GM19023 (cell line): ENCODE results near the gene ATP8A2.

Source experiments
- ATAC-seq: cut with Tn5 transposase; IDR thresholded peaks from one replicate; pipeline ENCODE4 v1.9.1; 2021; ENCODE audit warnings: mild to moderate bottlenecking, moderate library complexity; ENCODE audit not compliant: unreplicated experiment

ATP8A2 gene

DNA sequence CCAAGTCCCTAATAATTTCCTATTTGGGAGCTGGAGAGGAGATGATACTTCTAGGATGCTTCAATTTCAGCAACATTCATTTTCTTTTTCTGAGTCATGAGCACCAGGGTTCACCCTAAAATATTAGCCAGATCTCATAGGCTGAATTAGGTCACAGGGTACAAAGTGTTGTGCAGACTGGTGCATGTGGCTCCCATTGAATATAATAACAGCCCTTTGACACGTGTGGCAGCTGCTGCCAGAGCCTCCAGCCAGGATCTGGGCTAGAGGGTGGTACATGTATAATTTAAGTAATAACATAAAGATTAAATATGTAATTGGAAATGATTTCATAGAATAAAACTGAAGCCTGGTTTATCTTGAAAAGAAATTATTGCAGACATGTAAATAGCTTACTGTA lies 244.9 kb downstream of the ATP8A2 start:
- no peak for ATAC-seq

DNA sequence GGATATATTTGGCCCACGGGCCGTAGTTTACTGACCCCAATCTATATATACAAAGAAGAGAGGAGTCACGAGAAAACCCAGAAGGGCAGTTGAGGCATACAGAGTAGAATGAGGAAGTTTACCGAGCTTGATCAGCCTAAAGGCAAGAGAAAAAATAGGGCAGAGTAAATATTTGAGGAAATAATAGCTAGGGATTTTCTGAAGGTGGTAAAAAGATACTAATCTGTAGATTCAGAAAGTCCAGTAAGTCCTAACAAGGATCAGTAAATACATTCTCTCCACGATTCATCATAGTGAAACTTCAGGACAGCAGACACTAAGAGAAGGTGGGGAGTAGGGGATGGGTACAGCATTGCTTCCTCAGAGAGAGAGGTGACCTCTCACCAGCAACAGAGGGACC lies 248.1 kb downstream of the ATP8A2 start:
- no peak for ATAC-seq

DNA sequence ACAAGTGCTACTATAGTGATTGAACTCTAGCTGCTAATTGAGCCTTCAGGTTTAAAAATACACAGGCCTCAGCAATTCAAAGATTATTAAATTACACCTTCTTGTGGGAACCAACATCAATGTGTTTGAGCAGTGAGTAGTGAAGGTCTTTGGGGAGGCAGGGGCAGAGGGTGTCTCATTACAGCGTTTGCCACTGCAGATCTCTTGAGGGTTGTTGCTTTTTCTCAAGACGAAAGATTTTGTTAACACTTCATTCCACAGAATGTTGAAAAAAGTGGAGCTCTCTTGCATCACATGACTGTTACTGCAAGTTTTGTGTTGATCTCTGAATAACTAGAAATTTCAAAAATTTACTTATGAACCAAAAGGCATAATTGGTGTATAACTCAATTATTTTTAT lies 253.6 kb downstream of the ATP8A2 start:
- no peak for ATAC-seq

DNA sequence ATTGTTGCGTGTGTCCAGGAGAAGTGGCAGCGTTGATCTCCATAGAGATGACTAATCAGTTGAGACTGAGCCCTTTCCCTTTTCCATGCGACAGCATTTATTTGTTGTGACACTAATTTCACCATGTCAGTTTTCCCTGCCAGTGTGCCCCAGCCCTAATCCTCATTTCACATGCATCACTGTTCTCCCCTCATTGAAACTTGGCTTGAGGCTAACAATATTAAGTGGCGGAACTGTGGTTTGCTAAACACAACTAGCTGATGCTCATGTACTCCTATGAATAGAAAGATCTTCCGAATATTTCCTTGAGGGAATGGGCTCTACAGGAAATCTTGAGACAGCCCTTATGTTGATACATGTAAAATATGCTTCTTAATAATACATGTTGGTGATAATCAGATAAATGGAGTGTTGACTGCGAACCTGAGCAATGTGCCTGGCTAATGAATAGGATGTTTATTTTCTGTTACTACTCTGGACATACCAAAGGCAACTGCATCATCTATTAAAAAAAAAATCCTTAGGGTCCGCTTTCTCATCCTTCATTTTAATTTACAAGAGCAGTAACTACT lies 258.6 kb downstream of the ATP8A2 start:
- ATAC-seq: no peak

DNA sequence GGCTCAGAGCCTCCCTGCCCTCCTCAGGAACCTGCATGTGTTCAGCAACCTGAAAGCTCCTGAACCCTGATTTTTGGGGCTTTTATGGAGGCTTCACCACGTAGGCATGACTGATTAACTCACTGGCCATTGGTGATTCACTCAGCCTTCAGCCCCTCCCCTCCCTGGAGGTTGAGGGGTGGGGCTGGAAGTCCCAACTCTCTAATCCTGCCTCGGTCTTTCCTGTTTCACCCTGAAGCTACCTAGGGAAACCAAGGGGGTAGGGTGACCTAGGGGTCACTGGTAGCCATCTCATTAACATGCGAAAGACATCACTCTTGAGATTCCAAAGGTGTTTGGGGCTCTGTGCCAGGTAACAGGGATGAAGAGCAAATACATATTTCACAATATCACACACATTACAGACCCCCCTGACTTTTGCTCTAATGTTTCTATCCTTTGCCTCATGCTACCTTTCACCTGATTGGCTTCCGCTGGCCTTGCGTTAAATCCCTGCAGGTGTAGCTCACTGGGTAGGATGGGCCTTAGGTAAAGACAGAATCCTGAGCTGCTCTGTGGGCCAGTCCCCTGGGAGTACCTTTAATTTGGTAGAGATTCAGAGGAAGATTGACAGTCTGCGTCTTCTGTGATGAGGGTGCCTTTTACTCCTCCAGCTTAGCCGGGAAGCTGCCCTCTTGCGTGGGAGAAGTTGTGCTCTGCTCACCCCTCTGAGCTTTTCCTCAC lies 260.6 kb downstream of the ATP8A2 start:
- ATAC-seq: no peak

DNA sequence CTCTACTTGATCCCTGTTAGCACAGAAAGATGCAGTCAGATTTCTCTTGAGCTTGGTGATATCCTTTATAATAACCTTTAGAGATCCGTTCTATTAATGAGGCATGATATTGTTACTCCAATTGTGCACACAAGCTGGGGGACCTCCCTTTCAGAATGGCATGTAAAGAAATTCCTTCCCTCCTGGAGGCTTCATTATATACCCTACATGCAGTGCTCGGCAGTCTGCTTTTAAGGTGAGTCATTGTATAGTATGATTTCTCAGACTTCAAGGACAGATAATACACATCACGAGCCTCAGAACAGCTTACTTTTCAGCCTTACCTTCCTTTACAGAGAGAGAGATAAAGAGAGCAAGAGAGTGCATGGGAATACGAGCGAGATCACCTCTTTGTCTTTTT lies 261.3 kb downstream of the ATP8A2 start:
- no peak for ATAC-seq

DNA sequence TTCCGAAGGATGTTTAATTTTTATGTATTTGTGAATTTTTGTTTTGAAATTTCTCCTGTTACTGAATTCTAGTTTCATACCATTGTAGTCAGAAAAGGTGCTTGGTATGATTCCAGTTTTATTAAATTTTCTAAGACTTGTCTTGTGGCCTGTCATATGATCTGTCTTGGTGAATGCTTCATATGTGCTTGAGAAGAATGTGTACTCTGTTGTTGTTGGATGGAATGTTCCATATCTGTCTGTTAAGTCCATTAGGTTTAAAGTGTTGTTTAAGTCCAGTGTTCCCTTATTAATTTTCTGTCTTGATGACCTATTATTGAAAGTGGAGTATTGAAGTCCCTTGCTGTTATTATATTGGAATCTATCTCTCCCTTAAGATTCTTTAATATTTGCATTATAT lies 273.9 kb downstream of the ATP8A2 start:
- ATAC-seq: no peak

DNA sequence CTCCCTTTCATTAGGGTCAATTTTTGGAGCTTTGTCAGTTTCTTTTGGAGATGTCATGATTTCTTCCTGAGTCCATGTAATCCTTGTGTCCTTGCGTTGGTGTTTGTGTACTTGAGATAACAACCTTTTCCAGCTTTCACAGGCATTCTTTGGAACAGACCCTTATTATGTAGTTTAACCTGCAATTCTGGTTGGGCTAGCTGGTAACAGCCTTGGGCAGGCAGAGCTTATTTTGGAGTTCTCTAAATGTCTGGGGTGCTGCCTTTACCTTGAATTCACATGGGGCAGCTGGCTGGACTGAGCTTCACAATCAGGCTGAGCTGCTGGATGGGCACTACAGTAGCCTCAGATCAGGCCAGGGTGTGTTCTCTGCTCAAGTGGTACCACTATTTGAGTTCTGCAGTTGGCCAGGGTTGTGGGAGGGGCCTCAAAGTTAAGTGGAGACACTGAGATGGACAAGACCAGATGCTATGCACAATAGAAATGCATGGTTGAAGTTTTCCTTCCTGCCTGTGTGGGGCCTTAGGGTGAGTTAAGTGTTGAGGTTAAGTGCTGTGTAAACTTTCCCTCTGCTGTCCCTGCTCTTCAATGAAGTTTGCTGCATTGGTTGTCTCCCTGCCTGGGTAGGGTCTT lies 277.3 kb downstream of the ATP8A2 start:
- no peak for ATAC-seq

DNA sequence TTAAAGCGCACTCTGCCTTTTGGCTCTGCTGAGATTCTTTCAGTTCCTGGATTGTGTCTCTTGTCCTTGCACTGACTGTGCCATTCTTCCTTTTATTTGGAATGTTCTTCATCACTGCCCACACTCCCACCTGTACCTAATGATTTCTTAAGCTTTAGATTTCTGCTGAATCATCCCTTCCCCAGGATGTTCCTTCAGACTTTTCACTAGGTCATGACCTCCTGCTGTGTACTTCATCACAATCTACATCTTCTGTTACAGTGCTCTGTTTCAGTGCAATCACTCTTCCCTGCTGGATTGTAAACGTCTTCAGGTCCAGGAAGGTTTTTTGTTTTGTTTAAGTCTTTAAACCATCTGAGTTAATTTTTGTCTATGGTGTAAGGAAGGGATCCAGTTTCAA lies 281.0 kb downstream of the ATP8A2 start:
- no peak for ATAC-seq

DNA sequence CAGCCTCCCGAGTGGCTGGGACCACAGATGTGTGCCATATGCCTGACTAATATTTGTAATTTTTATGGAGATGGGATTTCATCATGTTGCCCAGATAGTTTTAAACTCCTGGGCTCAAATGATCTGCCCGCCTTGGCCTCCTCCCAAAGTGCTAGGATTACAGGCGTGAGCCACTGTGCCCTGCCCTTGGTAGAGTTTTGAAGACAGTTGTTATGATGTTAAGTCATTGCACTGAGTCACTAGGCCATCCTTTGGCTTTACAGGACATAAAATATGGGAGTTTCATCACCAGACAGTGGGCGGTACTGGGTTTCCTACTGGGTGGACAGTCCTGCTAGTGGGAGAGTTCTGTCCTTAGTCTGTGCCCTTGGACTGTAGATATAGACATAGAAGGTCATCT lies 282.5 kb downstream of the ATP8A2 start:
- ATAC-seq: no peak

DNA sequence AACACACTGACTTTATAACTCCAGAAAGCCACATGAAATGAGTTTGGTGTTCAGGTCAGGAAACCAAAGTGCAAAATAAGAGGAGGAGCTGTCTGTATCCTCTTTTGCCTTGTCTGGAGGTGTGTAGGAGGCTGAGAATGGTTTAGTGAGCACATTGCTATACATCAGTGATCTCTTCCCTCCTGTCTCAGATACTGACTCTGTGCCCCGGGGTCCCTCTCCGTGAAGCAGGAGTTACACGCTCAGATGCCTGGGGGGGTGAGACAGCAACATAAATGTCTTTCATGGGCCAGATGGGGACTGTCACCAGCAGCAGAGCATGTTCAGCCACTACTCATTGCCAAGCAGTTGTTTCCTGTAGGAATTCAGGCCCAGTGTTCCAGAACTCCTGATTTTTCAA lies 285.4 kb downstream of the ATP8A2 start:
- no peak for ATAC-seq

DNA sequence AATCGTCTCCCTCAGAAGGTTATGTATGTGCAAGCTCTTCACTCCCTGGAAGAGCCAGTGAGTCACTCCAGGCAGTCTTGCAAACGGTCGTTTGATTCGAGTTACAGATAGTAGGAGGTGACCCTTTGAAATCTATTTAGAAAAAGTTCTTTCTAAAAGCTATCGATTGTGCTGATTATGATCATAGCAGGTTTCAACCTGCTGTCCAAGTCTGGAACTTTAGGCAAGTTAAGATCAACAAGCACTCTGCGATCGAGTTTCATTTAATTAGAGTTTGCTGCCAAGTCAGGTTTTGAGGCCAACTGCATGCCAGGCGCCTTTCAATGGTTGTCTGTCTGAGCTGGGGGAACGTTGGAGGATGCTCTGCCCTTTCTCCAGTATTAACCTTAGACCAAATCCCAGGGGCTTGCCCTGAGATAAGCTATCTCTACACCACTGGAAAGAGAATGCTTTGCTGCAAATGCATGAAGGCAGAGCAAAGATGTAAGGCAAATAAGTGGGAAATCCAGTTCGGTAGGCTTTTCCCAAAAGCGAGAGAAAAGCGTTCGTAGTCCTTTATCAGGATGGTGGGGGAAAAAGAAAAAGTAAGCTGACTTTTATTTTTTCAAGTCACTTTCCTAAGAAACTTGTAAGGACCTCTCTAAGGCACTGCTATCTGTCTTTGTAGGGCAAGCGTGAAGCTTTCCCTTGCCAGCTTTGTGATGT lies 287.5 kb downstream of the ATP8A2 start:
- ATAC-seq: no peak

DNA sequence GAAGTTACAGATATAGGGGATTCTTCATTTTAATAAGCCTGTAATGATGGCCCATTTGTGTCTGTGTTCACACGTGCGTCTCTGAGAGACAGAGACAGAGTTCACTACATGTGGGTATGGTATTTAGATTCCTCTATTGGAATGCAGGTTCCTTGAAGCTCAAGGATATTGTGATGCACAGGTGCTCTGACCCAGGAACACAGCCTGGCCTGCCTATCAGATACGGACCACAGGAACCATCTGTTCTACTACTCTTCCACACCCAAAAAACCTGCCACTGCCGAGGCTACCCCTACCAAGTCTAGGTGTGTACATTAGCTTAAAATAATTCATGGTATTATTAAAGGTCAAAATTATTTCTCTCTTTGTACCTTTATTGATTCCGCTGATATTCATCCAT lies 289.2 kb downstream of the ATP8A2 start:
- ATAC-seq: no peak

DNA sequence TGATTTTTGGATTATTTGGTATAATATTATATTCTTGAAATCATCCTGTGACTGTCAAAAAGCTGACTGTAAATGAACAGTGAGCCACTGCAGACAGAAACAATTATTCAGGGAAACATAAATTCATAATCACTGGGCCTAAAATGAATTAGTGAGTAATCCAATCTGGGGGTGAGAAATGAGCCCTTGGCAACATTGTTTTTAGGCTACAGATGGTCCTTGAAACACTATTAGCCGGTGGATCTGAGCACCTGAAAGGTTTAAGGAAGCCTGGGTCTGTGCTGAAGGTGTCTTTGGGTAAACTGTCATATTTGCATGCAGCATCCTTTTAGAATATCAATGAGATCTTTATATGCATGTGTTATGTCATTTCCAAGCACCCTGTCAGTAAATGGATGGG lies 290.7 kb downstream of the ATP8A2 start:
- no peak for ATAC-seq

DNA sequence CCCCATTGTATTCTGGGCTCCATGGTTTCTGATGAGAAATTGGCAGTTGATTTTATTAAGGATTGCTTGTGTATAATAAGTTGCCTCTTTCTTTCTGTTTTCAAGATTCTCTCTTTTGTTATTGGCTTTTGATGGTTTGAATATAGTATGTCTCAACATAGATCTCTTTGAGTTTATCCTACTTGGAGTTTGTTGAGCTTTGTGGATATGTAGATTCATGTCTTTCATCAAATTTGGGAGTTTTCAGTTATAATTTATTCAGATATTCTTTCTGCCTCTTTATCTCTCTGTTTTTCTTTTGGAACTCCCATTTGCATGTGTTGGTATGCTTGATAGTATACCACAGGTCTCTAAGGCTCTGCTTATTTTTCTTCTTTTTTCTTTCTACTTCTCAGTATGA lies 296.6 kb downstream of the ATP8A2 start:
- ATAC-seq: no peak

DNA sequence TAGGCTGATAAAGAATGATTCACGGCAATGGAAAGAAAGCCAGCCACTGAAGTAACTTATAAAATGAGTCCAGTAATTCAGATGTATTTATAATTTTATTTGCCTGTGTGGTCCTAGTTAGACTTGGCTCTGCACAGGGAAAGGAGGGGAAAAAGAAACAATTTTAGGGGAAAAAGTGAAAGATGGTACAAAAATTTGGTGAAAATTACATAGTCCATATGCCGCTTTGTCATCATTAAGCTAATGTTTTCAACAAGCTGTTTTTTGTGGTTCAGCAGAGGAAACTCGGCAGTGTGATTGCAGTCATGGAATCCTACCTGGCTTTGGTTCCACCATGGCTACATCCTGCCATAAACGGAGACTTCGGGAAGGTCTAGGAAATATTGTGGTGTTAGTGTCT lies 301.9 kb downstream of the ATP8A2 start:
- no peak for ATAC-seq

DNA sequence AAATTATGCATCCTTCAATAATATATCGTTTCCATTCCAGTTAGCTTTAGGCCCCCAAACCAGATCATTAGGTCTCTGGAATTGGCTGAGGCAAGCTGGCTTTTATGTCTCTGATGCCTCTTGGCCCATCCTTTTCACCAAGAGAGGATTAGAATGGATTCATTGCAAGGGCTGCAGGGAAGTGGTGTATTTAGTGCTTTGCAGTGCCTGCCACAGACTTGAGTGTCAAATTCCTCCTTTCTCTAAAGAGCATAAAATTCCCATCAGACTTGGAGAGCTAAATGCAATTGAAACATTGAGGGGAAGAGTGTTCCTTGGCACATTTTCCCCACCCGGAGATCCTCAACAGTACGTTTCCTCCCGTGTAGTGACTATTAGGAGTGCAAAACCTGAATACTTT lies 302.6 kb downstream of the ATP8A2 start:
- ATAC-seq: no peak

DNA sequence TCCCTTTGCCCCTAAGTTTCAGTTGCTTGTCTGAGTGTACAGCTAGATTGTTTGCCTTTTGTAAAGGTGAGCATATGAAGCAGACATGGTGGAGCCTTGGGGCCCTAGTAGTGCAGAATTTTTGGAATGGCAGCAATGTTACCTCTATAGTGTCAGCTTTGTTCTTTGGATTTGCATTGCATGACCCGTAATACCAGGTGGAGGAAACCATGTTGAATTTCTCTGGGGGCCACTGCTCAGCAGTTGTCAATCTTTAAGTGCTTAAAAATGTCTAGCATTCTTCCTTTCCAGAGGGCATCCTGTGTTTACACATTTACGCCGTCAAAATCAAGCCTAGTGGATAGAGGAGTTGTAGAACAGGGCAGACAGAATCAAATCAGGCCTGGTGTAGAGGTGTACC lies 303.3 kb downstream of the ATP8A2 start:
- ATAC-seq: no peak

DNA sequence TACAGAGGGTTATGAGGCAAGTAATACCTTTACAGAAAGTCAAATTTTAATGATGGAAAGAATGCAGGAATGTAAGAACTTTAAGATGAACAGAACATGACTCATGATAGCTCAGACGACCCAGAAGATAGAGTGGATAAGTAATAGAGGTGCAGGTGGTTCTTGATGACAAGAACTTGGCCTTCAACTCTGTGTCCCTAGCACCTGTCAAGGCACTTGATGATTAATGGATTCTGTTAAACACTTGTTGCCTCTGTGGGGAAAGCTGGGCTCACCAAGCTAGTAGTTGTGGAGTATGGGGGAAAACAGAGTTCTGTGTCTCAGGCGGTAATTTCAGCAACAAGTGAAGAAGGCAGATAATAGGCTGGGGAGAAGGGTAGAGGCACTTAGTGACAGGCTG lies 306.2 kb downstream of the ATP8A2 start:
- no peak for ATAC-seq

DNA sequence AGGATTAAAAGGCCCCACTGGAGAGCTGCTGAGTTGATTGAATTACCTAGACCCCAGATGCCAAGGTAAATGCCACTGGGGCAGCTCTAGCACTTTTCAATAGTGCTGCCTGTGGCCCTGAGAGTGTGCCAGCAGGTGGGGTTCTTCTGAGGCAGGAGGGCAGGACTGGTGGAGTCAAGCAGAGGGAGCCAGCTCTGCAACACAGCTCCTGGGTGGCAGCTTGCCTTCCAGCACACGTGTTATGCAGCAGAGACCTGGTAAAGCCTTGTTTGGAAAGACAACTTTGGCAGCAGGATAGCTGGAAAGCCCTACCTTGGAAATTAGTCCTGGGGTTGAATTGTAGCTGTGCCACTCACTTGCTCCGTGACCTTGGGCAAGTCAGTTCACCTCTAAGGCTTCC lies 306.6 kb downstream of the ATP8A2 start:
- no peak for ATAC-seq

DNA sequence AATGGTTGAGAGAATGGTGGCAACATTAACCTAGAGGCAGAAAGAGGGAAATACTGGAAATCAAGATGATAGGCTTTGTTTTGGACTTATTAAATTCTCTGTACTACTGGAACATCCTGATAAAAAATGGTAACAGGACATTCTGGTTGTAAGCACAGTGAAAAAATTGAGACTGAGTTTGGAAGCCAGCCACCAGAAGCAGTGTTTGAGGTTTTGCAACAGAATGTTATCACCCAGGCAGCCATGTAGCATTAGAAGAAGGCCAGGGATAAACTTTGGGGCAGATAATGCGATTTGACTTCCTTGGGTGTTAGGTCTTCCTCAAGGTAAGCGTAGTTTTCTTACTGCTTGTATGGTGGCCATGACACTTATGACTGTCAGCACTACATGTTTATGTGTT lies 307.4 kb downstream of the ATP8A2 start:
- ATAC-seq: no peak

DNA sequence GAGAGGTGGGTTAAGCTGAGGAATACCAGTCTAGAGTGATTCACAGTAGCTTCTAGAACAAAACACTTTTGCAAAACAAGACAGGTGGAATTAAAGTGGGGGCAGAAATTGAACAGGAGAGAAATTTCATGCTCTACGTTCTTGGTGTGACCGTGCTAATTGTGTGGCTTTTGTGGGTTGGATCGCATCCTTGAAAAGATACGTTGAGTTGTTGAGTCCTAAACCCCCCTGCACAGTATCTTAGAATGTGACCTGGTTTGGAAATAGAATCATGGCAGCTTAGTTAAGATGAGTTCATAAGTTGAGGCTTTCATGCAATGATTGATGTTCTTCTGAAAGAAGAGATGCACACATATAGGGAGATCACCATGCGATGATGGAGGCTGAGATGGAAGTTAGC lies 308.2 kb downstream of the ATP8A2 start:
- no peak for ATAC-seq
